ENCODE data around the gene TRIM24. TPM values are rescaled to one million over a fixed set of nuclear protein-coding genes. Genes with fewer than 3 reads are reported as not detected.

The TRIM24 gene
- polyA plus RNA-seq, 3 donors: 3.5 to 8.9 (median 6.0) TPM

- Mint-ChIP-seq H3K9me3 (peaks cover 9 to 29% (median 14%) of the 10 kb centered on the region in 7 donors), H3K27me3 (ENCODE audit: low read depth in 3 of 3) (no peaks in the 10 kb centered on the region), H3K4me1 (no peaks in the 10 kb centered on the region), H3K36me3 (peaks cover 66 to 84% of the 10 kb centered on the region in 2 donors), H3K4me3 (no peak overlapping the region), H3K27ac (no peak overlapping the region)
- no peak overlapping the region for H2AFZ ChIP-seq (ENCODE audit: insufficient read depth, low read depth, low read length, poor library complexity, severe bottlenecking)
- H3K9me3 ChIP-seq (replicated peaks in 1 of 2; ENCODE audit: control insufficient read depth in 1 of 2, insufficient read depth in 1 of 2, low read length in 2 of 2): peaks cover 12 to 15% of the 10 kb centered on the region in 2 donors
- H3K9ac ChIP-seq (ENCODE audit: insufficient read depth, low read length, poor library complexity, severe bottlenecking): no peak overlapping the region
- no peaks in the 10 kb centered on the region for H3K27me3 ChIP-seq (ENCODE audit: control insufficient read depth in 2 of 2, insufficient read depth in 2 of 2, low read length in 2 of 2)
- H3K36me3 ChIP-seq (replicated peaks in 1 of 2; ENCODE audit: control insufficient read depth in 1 of 2, insufficient read depth in 2 of 2, low read length in 2 of 2): peaks cover 65 to 93% of the 10 kb centered on the region in 2 donors
- H3K4me2 ChIP-seq (replicated peaks; ENCODE audit: extremely low read depth, low read length, poor library complexity, severe bottlenecking): no peak overlapping the region
- no peaks in the 10 kb centered on the region for H4K20me1 ChIP-seq (ENCODE audit: insufficient read depth, low read length)
- WGBS (ENCODE audit: insufficient coverage): no CpG with 5 or more reads among the region's 7 CpGs
- no peak overlapping the region for H3K27ac ChIP-seq (ENCODE audit: low read depth in 1 of 2, low read length in 2 of 2)
- H3K79me2 ChIP-seq (ENCODE audit: insufficient read depth, low read length): peaks cover 9% of the 10 kb centered on the region
- intact Hi-C loops (cut with micrococcal nuclease): no loop called here
- no peak for TF ChIP-seq CTCF (IDR thresholded peaks at IDR 0.05)
- H3K4me1 ChIP-seq (ENCODE audit: control insufficient read depth in 1 of 2, insufficient read depth in 2 of 2, low read length in 2 of 2): no peaks in the 10 kb centered on the region
- no peak overlapping the region for H3K4me3 ChIP-seq (replicated peaks in 1 of 3; ENCODE audit: low read depth in 2 of 3, low read length in 3 of 3)
- no peak for DNase-seq
Measured at GRCh38 chr7:138521837-138522461, 61.9 kb downstream of the TRIM24 start.

- H3K9me3 Mint-ChIP-seq: peaks cover 17 to 47% (median 28%) of the 10 kb centered on the region in 7 donors
- WGBS (ENCODE audit: insufficient coverage): no CpG with 5 or more reads among the region's 2 CpGs
- H3K27me3 Mint-ChIP-seq (ENCODE audit: low read depth in 3 of 3): no peaks in the 10 kb centered on the region
- no peak overlapping the region for H3K27ac Mint-ChIP-seq
- H3K4me1 Mint-ChIP-seq: no peaks in the 10 kb centered on the region
- Histone ChIP-seq H3K27ac (ENCODE audit: low read depth in 1 of 2, low read length in 2 of 2) (no peak overlapping the region), H3K36me3 (replicated peaks in 1 of 2; ENCODE audit: control insufficient read depth in 1 of 2, insufficient read depth in 2 of 2, low read length in 2 of 2) (peaks cover 73 to 93% of the 10 kb centered on the region in 2 donors), H2AFZ (ENCODE audit: insufficient read depth, low read depth, low read length, poor library complexity, severe bottlenecking) (no peak overlapping the region), H3K27me3 (ENCODE audit: control insufficient read depth in 2 of 2, insufficient read depth in 2 of 2, low read length in 2 of 2) (no peaks in the 10 kb centered on the region), H3K9me3 (replicated peaks in 1 of 2; ENCODE audit: control insufficient read depth in 1 of 2, insufficient read depth in 1 of 2, low read length in 2 of 2) (peaks cover 21 to 33% of the 10 kb centered on the region in 2 donors), H3K4me2 (replicated peaks; ENCODE audit: extremely low read depth, low read length, poor library complexity, severe bottlenecking) (no peak overlapping the region), H3K79me2 (ENCODE audit: insufficient read depth, low read length) (no peaks in the 10 kb centered on the region), H3K9ac (ENCODE audit: insufficient read depth, low read length, poor library complexity, severe bottlenecking) (no peak overlapping the region), H3K4me1 (ENCODE audit: control insufficient read depth in 1 of 2, insufficient read depth in 2 of 2, low read length in 2 of 2) (no peaks in the 10 kb centered on the region), H3K4me3 (replicated peaks in 1 of 3; ENCODE audit: low read depth in 2 of 3, low read length in 3 of 3) (no peak overlapping the region), H4K20me1 (ENCODE audit: insufficient read depth, low read length) (no peaks in the 10 kb centered on the region)
- intact Hi-C loops (cut with micrococcal nuclease): no loop called here
- no peak overlapping the region for H3K4me3 Mint-ChIP-seq
- peaks cover 63 to 85% of the 10 kb centered on the region in 2 donors for H3K36me3 Mint-ChIP-seq
- no peak for DNase-seq
- TF ChIP-seq CTCF (IDR thresholded peaks at IDR 0.05): no peak
Measured at GRCh38 chr7:138524259-138524658, 64.2 kb downstream of the TRIM24 start.

Data from CD14-positive monocyte (primary cell).